NT2/D1 (cell line): ENCODE measurements around the gene PTRH1.

ENCODE experiments used
- SUZ12 ChIP-seq: IDR thresholded peaks from 2 replicates; pipeline ENCODE4 v1.6.1; 2011; ENCODE audit not compliant: insufficient read length, insufficient read depth; ENCODE audit errors: extremely low read depth
- ZNF274 ChIP-seq: IDR thresholded peaks from 2 replicates; pipeline ENCODE4 v1.6.1; 2011; ENCODE audit warnings: mild to moderate bottlenecking, low read depth, low read length

GRCh38 chr9:127664678-127665507 lies 50.6 kb downstream of the PTRH1 start:
- no peak for TF ChIP-seq ZNF274
- no peak for TF ChIP-seq SUZ12
